GM21717 (cell line): Measurements from ENCODE around the gene IL22RA2.
A peak's percentile ranks its signal among the peaks of the same experiment; 100 is the strongest.

Experiments used
- ATAC-seq: cut with Tn5 transposase; IDR thresholded peaks from one replicate; pipeline ENCODE4 v1.9.1; 2021; ENCODE audit warnings: mild to moderate bottlenecking, moderate library complexity; ENCODE audit not compliant: unreplicated experiment

Gene IL22RA2

GRCh38 chr6:137197684-137198645, 24.5 kb upstream of the IL22RA2 start:
- no peak for ATAC-seq

DNA sequence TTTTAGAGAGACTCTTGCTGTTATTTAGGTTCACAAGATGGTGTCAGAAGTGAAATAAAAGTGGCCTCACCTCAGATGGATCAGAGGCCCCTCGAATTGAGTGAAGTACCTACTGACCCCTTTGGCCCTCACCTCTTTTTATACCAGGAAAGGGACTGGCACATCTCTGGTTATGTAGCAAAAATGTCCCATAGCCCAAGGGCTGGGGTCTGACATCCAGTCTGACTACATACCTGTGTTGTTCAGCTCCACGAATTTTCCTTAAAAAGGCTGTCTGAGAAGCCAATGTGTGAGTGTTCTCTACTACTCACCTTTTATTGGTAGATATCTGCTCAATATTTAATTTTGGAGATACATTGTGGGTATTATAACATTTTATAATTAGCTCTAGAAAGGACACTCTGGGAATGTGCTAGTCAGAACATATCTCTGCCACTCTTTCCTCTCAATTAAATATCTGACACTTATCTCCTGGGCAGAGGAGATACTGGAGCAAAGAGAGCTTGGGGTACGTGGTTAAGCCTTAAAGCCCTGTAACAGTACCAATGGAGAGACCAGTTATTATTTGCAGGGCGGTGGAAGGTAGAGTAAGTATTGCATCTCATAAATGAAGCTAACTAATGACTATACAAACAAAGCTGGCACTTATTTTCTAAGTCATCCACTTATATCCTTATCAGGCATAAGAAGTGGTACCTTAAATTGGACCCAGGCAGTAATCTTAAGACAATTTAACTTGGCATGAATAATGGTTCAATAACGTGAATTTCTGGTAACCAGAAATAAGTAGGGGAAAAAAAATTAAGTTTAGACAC, 20.0 kb upstream of the IL22RA2 start:
- no peak for ATAC-seq

DNA sequence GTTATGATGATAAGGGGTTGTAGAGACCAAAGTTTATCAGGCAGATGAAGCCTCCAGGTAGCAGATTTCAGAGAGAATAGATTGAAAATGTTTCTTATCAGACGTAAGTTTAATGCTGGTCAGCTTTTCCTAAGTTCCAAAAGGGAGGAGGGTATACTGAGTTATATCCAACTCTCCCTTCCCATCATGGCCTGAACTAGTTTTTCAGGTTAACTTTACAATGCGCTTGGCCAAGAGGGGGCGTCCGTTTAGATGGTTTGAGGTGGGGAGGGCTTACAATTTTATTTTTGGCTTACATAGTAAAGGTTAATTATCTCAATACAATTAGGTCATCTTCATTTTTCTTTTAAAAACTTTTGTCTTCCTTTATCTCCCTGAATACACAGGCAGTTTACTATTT, 19.4 kb upstream of the IL22RA2 start:
- ATAC-seq = no peak

- no peak for ATAC-seq
Measured at GRCh38 chr6:137191670-137192069, 18.2 kb upstream of the IL22RA2 start.

DNA sequence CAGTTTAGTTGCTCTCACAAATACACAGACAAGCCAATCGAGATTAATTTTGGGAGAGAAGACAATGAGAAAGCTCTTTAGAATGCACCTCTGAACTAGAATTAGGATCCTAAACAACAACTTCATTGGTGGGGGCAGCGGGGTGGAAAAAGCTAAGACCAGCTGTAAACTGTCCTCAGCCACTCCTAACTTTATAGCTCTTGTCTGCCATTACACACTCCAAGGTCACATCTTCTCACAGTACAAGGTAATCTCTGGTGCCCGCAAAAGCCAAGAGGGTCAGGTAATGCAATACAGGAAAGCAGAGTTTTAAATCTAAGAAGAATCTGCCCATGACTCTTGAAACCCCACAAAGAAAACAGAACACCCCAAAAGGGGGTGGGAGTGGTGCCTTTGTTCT, 17.8 kb upstream of the IL22RA2 start:
- no peak for ATAC-seq

- no peak for ATAC-seq
Measured at GRCh38 chr6:137190583-137191094, 17.2 kb upstream of the IL22RA2 start.

DNA sequence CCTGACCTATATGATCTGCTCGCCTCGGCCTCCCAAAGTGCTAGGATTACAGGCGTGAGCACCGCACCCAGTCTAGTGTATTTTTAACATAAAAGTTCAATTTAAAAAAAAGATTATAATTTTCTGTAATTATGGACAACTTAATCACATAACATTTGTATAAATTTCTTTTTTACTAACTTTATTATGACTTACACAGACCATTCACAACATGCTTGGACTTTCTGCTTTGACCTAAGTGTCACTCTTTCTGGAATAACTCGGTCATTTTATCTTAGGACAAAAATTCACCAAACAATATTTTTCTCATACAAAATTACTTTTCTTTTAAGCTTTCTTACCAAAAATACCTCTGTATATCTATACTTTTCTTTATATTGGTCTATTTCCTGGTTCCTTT, 15.4 kb upstream of the IL22RA2 start:
- ATAC-seq = no peak

DNA sequence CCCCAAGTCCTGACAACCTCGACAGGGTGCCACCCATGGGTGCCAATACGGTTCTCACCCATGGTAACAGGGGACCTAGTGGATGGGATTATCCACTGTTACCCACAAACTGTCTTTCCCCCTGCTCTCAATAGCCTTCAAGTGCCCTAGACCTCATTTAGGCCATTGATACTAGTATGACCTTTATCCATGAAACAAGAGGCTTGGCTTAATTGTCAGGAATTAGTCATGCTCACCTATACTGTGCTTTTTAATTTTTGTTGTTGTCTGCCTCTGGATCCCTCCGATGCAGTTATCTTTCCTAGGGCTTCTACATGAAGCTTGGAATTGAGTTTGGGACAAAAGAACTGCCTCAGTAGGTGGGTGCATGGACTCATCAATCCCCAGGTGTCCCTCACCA, 11.8 kb upstream of the IL22RA2 start:
- no peak for ATAC-seq

DNA sequence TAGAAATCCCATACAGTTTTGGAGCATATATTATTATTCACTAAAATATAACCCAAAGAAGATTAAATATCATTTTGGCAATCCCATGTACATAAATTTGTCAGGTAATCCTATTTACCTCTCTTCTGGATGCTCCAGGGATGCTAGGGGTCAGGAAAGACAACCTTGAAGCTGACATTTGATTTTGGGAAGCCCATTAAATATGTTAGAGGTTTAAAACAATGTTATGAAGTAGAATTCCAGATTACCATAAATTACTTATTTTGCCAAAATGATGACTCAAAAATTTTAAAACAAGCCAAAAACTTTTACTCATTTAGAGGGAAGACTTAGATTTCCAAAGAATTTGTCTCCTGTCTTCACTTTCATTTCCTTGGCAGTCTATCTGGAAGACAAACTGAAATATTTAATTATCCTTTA, 9.2 kb upstream of the IL22RA2 start:
- no peak for ATAC-seq

DNA sequence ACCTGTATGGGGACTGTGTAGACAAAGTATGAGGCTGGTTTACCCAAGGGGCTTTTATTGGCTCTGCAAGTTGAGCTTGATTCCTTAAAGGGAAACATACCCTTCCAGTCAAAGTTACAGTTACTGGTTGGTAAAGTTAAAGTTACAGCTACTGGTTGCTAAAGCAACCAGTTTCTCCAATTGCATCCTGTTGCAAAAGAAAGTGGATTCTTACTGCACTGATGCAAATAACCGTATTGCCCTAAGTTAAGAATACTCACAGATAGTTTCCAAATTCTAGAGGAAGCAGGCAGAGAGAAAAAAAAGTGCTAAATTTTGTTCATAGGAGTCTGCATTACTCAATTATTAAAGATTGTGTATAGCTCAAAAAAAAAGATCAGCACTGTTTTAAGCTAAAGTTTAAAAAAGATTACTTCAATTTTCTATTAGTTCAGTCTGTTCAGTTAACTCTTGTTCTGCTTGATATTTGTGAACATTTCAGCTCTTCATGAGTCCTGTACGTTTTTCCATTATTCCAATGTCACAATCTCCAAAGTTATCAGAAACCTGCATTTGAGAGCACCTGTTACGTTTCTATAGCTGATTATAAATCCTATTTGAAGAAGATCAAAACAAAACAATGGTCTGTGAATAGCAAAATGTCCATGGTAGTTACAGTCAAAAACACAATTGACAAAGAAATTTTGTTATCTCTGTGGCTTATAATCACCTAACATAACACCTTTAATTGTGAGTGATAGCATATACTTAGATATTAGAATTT, 8.6 kb upstream of the IL22RA2 start:
- no peak for ATAC-seq

DNA sequence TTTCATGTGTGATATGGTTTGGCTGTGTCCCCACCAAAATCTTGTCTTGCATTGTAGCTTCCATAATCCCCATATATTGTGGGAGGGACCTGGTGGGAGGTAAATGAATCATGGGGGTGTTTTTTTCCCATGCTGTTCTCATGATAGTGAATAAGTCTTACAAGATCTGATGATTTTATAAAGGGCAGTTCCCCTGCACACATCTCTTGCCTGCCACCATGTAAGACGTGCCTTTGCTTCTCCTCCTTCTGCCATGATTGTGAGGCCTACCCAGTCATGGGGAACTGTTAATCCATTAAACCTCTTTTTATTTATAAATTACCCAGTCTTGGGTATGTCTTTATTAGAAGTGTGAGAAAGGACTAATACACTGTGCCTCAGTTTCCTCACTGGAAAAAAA, 4.2 kb upstream of the IL22RA2 start:
- ATAC-seq = no peak

DNA sequence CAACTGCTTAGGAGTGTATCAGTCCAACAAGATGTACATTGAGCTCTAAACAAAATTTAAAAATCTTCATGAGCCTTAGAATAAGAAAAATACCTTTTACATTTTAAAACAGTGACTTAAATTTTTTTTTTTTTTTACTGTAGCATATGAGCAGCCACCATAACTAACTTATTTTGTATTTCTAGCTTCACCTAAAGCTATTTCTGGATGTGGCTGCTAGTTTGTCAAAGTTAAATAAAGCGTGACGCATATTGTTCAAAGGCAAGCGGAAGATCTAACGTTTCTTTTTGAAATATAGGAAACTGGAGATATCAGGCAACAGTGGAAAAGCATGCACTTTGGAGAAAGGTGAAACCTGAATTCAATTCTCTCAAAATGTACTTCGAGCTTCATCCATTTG, 3.3 kb upstream of the IL22RA2 start:
- ATAC-seq = no peak

DNA sequence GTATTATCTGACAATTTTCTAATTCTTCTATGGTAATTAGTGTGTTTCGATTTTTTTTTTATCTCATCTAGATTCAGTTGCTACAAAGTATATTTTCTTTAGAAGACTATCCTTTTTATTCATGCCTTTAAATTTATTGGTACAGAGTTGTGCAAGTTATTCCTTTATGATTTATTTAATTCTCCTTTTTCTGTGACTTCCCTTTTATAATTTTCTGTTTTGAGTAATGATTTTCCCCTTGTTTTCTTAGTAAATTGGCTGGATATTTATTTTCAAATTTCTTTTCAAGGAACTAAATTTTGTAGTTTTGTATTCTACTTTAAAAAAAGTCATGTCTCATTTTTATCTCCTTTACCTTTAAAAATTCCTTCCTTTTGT, 2.4 kb upstream of the IL22RA2 start:
- no peak for ATAC-seq

DNA sequence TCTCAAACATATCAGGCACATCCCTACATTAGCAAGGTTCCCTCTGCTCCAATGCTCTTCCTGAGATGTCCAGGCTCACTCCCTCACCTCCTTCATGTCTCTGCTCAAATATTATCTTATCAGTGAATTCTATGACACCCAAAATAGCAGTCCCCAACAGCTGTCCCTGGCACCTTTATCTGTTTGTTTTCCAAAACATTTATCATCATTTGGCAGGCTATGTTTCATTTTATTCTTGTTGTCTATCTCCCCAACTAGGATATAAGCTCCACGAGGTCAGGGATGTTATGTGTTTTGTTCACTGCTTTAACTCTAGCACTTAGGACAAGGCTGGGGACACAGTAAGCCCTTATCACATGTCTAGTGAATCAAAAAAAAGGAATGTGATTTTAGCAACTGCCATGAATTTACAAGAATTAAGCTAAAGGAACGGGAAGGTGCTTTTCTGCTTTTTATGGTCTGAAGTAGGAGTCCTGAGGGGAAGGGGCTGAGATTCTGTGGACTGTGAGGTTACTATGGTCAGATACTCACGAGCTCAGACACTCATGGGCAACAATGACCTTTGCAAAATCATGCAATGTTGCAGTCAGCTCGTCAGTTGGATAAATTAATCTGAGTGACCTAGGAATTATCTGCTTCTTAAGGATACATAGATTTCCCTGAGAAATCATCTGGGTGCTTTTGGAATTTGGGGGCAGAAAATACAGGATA, 1.9 kb upstream of the IL22RA2 start:
- no peak for ATAC-seq

- ATAC-seq = no peak
Measured at GRCh38 chr6:137172734-137173431, 561 bp downstream of the IL22RA2 start.

DNA sequence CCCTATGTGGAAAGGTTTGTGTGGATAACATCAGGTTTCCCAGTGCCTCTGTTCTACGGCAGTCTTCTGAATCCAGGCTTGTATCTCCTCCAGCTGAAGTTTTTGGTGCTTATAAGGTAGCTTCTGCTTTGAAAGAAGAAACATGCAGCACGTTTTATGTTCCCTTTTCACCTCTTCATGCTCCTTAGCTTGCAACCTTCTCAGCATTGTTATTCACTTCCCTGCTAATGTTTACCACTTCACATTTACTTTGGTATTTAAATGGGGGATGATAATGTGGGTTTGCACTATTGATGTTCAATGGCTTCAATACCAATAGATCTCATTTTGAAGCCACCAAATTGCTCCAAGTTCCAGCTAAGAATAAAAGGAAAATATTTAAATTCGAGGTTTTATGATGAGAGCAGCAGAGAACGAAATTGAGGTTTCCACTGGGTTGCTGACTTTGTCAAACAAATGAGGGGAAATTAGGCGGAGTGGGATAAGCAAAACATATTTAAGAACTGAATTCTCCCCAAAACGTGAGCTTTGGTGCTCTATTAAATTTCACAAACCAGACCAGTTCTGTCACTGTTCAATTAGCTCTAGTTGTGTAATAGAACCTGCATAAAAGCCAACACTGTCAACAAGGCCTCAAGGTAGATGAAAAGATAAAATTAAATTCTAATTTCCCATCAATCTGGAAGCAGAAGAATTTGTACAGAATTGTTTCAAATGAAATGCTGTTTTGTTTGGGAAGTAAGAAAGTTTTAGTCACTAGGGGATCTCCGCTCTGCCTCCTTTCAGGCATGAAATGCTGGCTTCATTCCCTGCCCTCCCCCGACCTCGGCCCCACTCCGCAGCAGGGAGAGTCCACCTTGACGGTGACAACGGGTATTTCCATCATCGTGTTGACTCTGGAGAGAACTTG, 1.4 kb downstream of the IL22RA2 start:
- ATAC-seq = peak; percentile 60

DNA sequence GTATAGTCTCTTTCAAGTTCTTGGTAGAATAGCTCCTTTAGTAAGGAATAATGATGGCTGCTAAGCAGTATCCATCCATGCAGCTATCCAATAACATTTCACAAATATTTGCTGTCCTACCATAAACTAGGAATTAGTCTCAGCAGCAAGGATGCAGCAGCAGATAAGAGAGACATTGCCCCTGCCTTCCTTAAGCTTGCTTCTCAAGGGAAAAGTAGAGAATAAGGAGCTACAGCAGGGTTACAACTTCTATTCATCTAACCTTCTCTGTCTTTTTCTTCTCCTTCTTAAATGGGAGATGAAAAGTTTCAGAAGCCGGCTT, 2.4 kb downstream of the IL22RA2 start:
- no peak for ATAC-seq

- ATAC-seq = no peak
Measured at GRCh38 chr6:137170266-137171052, 3.0 kb downstream of the IL22RA2 start.
